HEK293 (cell line): ENCODE measurements around the gene DNAAF9.

Experiments
- ZBTB17 ChIP-seq: fragments of 450-650 bp; formaldehyde crosslinking; IDR thresholded peaks from 2 replicates; pipeline ENCODE4 v1.5.1; 2016; ENCODE audit warnings: missing biosample characterization, missing genetic modification characterization
- TF ChIP-seq, protein P1 (sequence below): fragments of 450-650 bp; formaldehyde crosslinking; IDR thresholded peaks from 2 replicates; pipeline ENCODE4 v1.5.1; 2016; ENCODE audit warnings: missing biosample characterization, missing genetic modification characterization

DNA sequence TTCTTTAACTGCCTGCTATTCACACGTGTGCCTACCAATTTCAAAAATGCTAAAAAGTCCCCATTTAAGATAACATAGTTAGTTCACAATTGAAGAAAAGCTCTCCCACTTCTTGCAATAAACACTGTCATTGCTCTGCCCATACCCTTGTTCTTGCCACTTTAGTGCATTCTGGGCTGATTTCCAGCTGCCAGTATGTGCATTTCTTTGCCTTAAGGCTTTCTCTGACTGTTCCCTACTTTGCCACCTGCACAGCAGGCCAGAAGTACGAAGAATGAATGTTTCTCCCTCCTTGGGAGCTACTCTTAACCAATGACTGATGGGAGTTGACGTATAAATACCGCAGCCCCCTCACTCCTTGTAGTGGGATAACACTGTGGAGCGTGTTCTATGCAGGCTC, 47.4 kb upstream of the DNAAF9 start:
- TF ChIP-seq ZBTB17: no peak
- TF ChIP-seq, protein P1, sequence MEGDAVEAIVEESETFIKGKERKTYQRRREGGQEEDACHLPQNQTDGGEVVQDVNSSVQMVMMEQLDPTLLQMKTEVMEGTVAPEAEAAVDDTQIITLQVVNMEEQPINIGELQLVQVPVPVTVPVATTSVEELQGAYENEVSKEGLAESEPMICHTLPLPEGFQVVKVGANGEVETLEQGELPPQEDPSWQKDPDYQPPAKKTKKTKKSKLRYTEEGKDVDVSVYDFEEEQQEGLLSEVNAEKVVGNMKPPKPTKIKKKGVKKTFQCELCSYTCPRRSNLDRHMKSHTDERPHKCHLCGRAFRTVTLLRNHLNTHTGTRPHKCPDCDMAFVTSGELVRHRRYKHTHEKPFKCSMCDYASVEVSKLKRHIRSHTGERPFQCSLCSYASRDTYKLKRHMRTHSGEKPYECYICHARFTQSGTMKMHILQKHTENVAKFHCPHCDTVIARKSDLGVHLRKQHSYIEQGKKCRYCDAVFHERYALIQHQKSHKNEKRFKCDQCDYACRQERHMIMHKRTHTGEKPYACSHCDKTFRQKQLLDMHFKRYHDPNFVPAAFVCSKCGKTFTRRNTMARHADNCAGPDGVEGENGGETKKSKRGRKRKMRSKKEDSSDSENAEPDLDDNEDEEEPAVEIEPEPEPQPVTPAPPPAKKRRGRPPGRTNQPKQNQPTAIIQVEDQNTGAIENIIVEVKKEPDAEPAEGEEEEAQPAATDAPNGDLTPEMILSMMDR (tag by site-specific recombination): no peak
